OCI-LY1 (cell line): Measurements from ENCODE around the gene ZBTB1.

ENCODE experiments used
- H2AFZ ChIP-seq: fragments of 200-600 bp; sonication (generic), shearing (Covaris generic); 2 replicates; pipeline ENCODE4 v1.6.0; 2014; ENCODE audit warnings: antibody characterized with exemption, mild to moderate bottlenecking, low read length
- H3F3A ChIP-seq: fragments of 200-600 bp; sonication (generic), shearing (Covaris generic); 2 replicates; pipeline ENCODE4 v1.6.0; 2014; ENCODE audit warnings: mild to moderate bottlenecking, antibody characterized with exemption, low read length, moderate library complexity; ENCODE audit not compliant: insufficient read depth
- H3K27ac ChIP-seq: fragments of 200-600 bp; sonication (generic); 2 replicates; pipeline ENCODE4 v1.5.1; 2014; ENCODE audit warnings: low read length, mixed run types, mild to moderate bottlenecking, low read depth; ENCODE audit not compliant: poor library complexity, severe bottlenecking
- H3K27me3 ChIP-seq: fragments of 200-600 bp; sonication (generic); 2 replicates; pipeline ENCODE4 v1.6.0; 2014; ENCODE audit warnings: antibody characterized with exemption, mild to moderate bottlenecking, low read length, moderate library complexity; ENCODE audit not compliant: insufficient read depth
- H3K36me3 ChIP-seq: fragments of 200-600 bp; sonication (generic); 2 replicates; pipeline ENCODE4 v1.6.1; 2014; ENCODE audit warnings: mild to moderate bottlenecking, antibody characterized with exemption, low read length, moderate library complexity, mixed read lengths; ENCODE audit not compliant: insufficient read depth
- H3K4me1 ChIP-seq: fragments of 200-600 bp; sonication (generic); 2 replicates; pipeline ENCODE4 v1.5.1; 2014; ENCODE audit warnings: mild to moderate bottlenecking, low read length, moderate library complexity; ENCODE audit not compliant: insufficient read depth, severe bottlenecking
- H3K4me2 ChIP-seq: fragments of 200-600 bp; sonication (generic), shearing (Covaris generic); 2 replicates; pipeline ENCODE4 v1.6.1; 2014; ENCODE audit warnings: low read length
- H3K4me3 ChIP-seq: fragments of 200-600 bp; sonication (generic); 2 replicates; pipeline ENCODE4 v1.5.1; 2014; ENCODE audit warnings: low read length, low read depth, mild to moderate bottlenecking, mixed read lengths; ENCODE audit not compliant: poor library complexity, severe bottlenecking
- H3K79me2 ChIP-seq: fragments of 200-600 bp; shearing (Covaris generic); 2 replicates; pipeline ENCODE4 v1.6.1; 2016; ENCODE audit warnings: mixed run types, low read length, mixed read lengths; ENCODE audit not compliant: insufficient read depth
- H3K9ac ChIP-seq: fragments of 200-600 bp; sonication (generic), shearing (Covaris generic); 2 replicates; pipeline ENCODE4 v1.6.1; 2014; ENCODE audit warnings: mild to moderate bottlenecking, low read length, mixed read lengths
- H3K9me2 ChIP-seq: fragments of 200-600 bp; sonication (generic), shearing (Covaris generic); 2 replicates; pipeline ENCODE4 v1.6.1; 2014; ENCODE audit warnings: low read depth, mild to moderate bottlenecking, low read length, mixed read lengths
- H3K9me3 ChIP-seq: fragments of 200-600 bp; shearing (Covaris generic); 2 replicates; pipeline ENCODE4 v1.6.1; 2014; ENCODE audit warnings: low read length, mixed read lengths
- H4K20me1 ChIP-seq: fragments of 200-600 bp; sonication (generic), shearing (Covaris generic); 2 replicates; pipeline ENCODE4 v1.6.0; 2016; ENCODE audit warnings: mild to moderate bottlenecking, low read length; ENCODE audit not compliant: insufficient read depth
- CTCF ChIP-seq: fragments of 200-600 bp; sonication (generic), shearing (Covaris generic); IDR thresholded peaks from 2 replicates; pipeline ENCODE4 v1.5.1; 2017; ENCODE audit warnings: mild to moderate bottlenecking, antibody characterized with exemption, low read length, moderate library complexity, mixed read lengths
- EZH2 ChIP-seq: fragments of 200-600 bp; sonication (generic), shearing (Covaris generic); IDR thresholded peaks from 2 replicates; pipeline ENCODE4 v1.8.0; 2017; ENCODE audit warnings: borderline replicate concordance, mixed run types, mild to moderate bottlenecking, antibody characterized with exemption, low read length, moderate library complexity, mixed read lengths

ZBTB1 gene

GRCh38 chr14:64463195-64463594 is 41.4 kb upstream of the ZBTB1 start:
- H3F3A ChIP-seq: no peaks in the 10 kb centered on the region

GRCh38 chr14:64463873-64464272 is 40.7 kb upstream of the ZBTB1 start:
- Histone ChIP-seq H4K20me1 (no peaks in the 10 kb centered on the region), H3K4me2 (no peak overlapping the region; the same call in 1 of the 2 replicates), H3K27me3 (no peaks in the 10 kb centered on the region), H3K9me2 (no peaks in the 10 kb centered on the region), H3K9me3 (no peaks in the 10 kb centered on the region), H3K27ac (no peak overlapping the region), H3K4me1 (peaks cover 31% of the 10 kb centered on the region), H3K79me2 (no peaks in the 10 kb centered on the region), H3K36me3 (peaks cover 25% of the 10 kb centered on the region; the same call in 1 of the 2 replicates), H3K4me3 (no peak overlapping the region), H3K9ac (no peak overlapping the region), H2AFZ (no peak overlapping the region), H3F3A (no peaks in the 10 kb centered on the region)
- TF ChIP-seq CTCF (no peak), EZH2 (no peak)

More at GRCh38 chr14:64463195-64463594, 41.4 kb upstream of the ZBTB1 start:
- Histone ChIP-seq H3K4me3 (no peak overlapping the region), H3K79me2 (no peaks in the 10 kb centered on the region), H3K36me3 (peaks cover 32% of the 10 kb centered on the region; the same call in 1 of the 2 replicates), H4K20me1 (no peaks in the 10 kb centered on the region), H3K27ac (no peak overlapping the region), H3K27me3 (no peaks in the 10 kb centered on the region), H3K9me2 (no peaks in the 10 kb centered on the region), H3K4me2 (no peak overlapping the region), H3K9ac (no peak overlapping the region), H3K9me3 (no peaks in the 10 kb centered on the region), H2AFZ (no peak overlapping the region), H3K4me1 (peaks cover 31% of the 10 kb centered on the region)
- TF ChIP-seq EZH2 (no peak), CTCF (no peak)

GRCh38 chr14:64464651-64465050 is 39.9 kb upstream of the ZBTB1 start:
- Histone ChIP-seq H3F3A (no peaks in the 10 kb centered on the region), H3K27me3 (no peaks in the 10 kb centered on the region), H3K4me2 (peak overlapping the region; percentile 95), H3K79me2 (no peaks in the 10 kb centered on the region), H3K27ac (peak overlapping the region; percentile 3), H3K4me1 (peaks cover 31% of the 10 kb centered on the region), H3K4me3 (peak overlapping the region; percentile 70), H3K36me3 (peaks cover 17% of the 10 kb centered on the region; the same call in 1 of the 2 replicates), H3K9me3 (no peaks in the 10 kb centered on the region), H3K9ac (peak overlapping the region; percentile 79), H3K9me2 (no peaks in the 10 kb centered on the region), H4K20me1 (no peaks in the 10 kb centered on the region), H2AFZ (no peak overlapping the region)
- TF ChIP-seq EZH2: no peak
- TF ChIP-seq CTCF: no peak
